Hepatocyte (in vitro differentiated cells): ENCODE results near the gene LILRA6. TPM values are rescaled to one million over a fixed set of nuclear protein-coding genes. Genes with fewer than 3 reads are reported as not detected.
"Not testable (repeated sequence)": the region's sequence is repeated elsewhere in the genome, so short reads cannot be mapped to it uniquely, and the experiment has no call there.

ENCODE experiments used
- DNase-seq: peaks from one replicate; pipeline ENCODE4 v3.0.0-alpha.2; 2016; ENCODE audit warnings: low spot score
- H2AFZ ChIP-seq: fragments of 200-600 bp; sonication (generic); 2 replicates; pipeline ENCODE4 v1.6.0; 2016; ENCODE audit warnings: antibody characterized with exemption, mild to moderate bottlenecking
- H3K27ac ChIP-seq: fragments of 200-600 bp; sonication (generic); 2 replicates; pipeline ENCODE4 v1.5.1; 2016; ENCODE audit warnings: mild to moderate bottlenecking
- H3K27me3 ChIP-seq: fragments of 200-600 bp; sonication (generic); 2 replicates; pipeline ENCODE4 v1.6.1; 2016
- H3K36me3 ChIP-seq: fragments of 200-600 bp; sonication (generic); replicated peaks from 2 replicates; pipeline ENCODE4 v1.5.1; 2016; ENCODE audit warnings: low read depth; ENCODE audit not compliant: insufficient read depth
- H3K4me1 ChIP-seq: fragments of 200-600 bp; sonication (generic); 2 replicates; pipeline ENCODE4 v1.5.1; 2016; ENCODE audit warnings: mild to moderate bottlenecking, moderate library complexity; ENCODE audit not compliant: insufficient read depth
- H3K4me2 ChIP-seq: fragments of 200-600 bp; sonication (generic); 2 replicates; pipeline ENCODE4 v1.6.0; 2016
- H3K4me3 ChIP-seq: fragments of 200-600 bp; sonication (generic); 2 replicates; pipeline ENCODE4 v1.5.1; 2016; ENCODE audit warnings: mild to moderate bottlenecking
- H3K79me2 ChIP-seq: fragments of 200-600 bp; sonication (generic); 2 replicates; pipeline ENCODE4 v1.6.0; 2017; ENCODE audit warnings: mild to moderate bottlenecking
- H3K9me2 ChIP-seq: fragments of 200-600 bp; sonication (generic); replicated peaks from 2 replicates; pipeline ENCODE4 v1.6.0; 2017; ENCODE audit warnings: mild to moderate bottlenecking; ENCODE audit not compliant: insufficient read depth
- H3K9me3 ChIP-seq: fragments of 200-600 bp; sonication (generic); 2 replicates; pipeline ENCODE4 v1.5.1; 2016; ENCODE audit warnings: low read depth, mild to moderate bottlenecking
- H4K20me1 ChIP-seq: fragments of 200-600 bp; sonication (generic); 2 replicates; pipeline ENCODE4 v1.6.0; 2016; ENCODE audit warnings: mild to moderate bottlenecking; ENCODE audit not compliant: insufficient read depth, poor library complexity, severe bottlenecking
- EZH2 ChIP-seq: fragments of 200-600 bp; sonication (generic); IDR thresholded peaks from 2 replicates; pipeline ENCODE4 v1.6.1; 2016; ENCODE audit warnings: antibody characterized with exemption, mild to moderate bottlenecking, borderline replicate concordance
- EZH2phosphoT487 ChIP-seq: fragments of 200-600 bp; sonication (generic); IDR thresholded peaks from one replicate; pipeline ENCODE4 v1.6.1; 2018; ENCODE audit warnings: antibody characterized with exemption, mild to moderate bottlenecking, low read depth, moderate library complexity; ENCODE audit not compliant: unreplicated experiment, severe bottlenecking
- WGBS: methylation state at CpG from one replicate; pipeline ENCODE4 v1.1.6; 2016; ENCODE audit warnings: low lambda C conversion rate; ENCODE audit errors: missing lambda C conversion rate; 5-methylcytosine and 5-hydroxymethylcytosine counted together
- polyA plus RNA-seq: library from polyadenylated mRNA; unstranded; fragments of >200 nt; fragmentation: Nextera tagmentation; extraction: Ambion mirVana; gene quantifications from 2 replicates; pipeline ENCODE4 v1.2.1, GENCODE V29; 2016
- total RNA-seq: library from RNA; depleted of rRNA; stranded (reverse); fragments of >200 nt; gene quantifications from 2 replicates; pipeline ENCODE4 v1.2.3, GENCODE V29; 2014
- TF ChIP-seq, protein P1 (sequence below): fragments of 200-600 bp; sonication (generic); IDR thresholded peaks from 2 replicates; pipeline ENCODE4 v1.5.1; 2016; ENCODE audit warnings: antibody characterized with exemption, mild to moderate bottlenecking; ENCODE audit not compliant: poor library complexity

LILRA6 gene
- total RNA-seq (0.28 TPM in 1 of 2 replicates, not detected in the other), polyA plus RNA-seq (0.13 and 0.36 TPM in 2 replicates)

DNA sequence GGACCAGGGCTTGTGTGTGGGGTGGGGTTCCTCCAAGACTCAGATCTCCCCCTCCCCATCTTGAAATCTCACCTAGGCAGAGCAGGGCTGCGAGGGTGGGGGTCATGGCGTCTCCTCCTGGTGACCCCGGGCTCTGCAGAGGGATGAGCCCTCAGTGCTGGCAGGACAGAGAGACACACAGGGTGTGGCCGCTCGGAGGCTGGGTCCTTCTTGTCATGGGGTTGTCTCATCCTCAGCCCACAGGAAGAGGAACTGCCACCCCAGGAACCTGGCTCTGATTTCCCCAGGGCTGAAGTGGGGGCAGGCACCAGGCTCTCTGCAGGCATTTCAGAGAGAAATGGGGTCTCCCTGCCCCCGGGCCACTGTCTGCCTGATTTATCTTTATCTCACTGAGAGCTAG is at the start of gene LILRA6:
Gene LILRA6, minus strand, starts transcription at position 145 of the 400 bp plus-strand sequence.
- peaks cover 10% of the 10 kb centered on the region for H3K27me3 ChIP-seq
- WGBS = 77% methylated on average over 6 of the region's 6 CpGs
- not testable (repeated sequence) for H3K9me2 ChIP-seq, H3K36me3 ChIP-seq, H2AFZ ChIP-seq, DNase-seq, H4K20me1 ChIP-seq, H3K4me1 ChIP-seq, H3K27ac ChIP-seq, H3K79me2 ChIP-seq, H3K4me2 ChIP-seq, H3K4me3 ChIP-seq, H3K9me3 ChIP-seq

DNA sequence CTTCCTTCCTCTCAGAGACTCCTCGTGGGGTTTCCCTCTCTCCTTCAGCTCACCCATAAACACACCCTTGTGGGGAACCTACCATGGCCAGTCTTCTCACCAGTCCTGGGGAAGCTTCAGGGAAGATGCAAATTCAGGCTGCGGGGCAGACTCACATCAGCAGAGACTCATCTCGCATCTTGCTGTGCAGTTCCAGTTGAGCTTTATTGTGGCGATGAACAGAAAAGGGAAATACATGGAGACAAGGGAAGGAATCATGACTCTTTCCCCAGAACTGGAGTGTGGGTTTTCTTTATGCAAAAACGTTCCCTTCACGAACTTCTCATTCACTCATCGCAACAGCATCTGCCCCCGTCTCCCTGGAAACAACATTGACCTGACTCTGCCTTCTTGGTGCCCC is 46.6 kb upstream of the LILRA6 start:
- not testable (repeated sequence) for H3K36me3 ChIP-seq, DNase-seq, H3K4me2 ChIP-seq, H3K27me3 ChIP-seq, H3K4me1 ChIP-seq, H3K4me3 ChIP-seq, H4K20me1 ChIP-seq, H3K79me2 ChIP-seq, H3K9me3 ChIP-seq, H2AFZ ChIP-seq, H3K9me2 ChIP-seq, H3K27ac ChIP-seq
- 51% methylated on average over 8 of the region's 8 CpGs for WGBS

DNA sequence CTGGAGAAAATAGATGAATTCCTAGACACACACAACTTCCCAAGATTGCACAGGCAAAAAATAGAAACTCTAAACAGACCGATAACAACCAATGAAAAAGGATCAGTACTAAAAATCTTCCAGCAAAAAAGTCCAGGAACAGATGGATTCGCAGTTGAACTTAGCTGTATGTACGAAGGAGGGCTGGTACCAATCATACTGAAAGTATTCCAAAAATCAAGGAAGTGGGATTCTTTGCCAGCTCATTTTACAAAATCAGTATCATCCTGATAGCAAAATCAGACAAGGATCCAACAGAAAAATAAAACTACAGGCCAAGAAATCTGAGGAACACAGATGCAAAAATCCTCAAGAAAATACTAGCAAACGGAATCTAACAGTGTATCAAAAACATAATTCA is 44.9 kb upstream of the LILRA6 start:
- no peak for DNase-seq
- Histone ChIP-seq H3K27ac (no peak overlapping the region), H2AFZ (no peak overlapping the region), H3K9me2 (no peaks in the 10 kb centered on the region), H3K9me3 (no peaks in the 10 kb centered on the region), H3K27me3 (no peaks in the 10 kb centered on the region), H3K79me2 (no peaks in the 10 kb centered on the region), H3K36me3 (no peaks in the 10 kb centered on the region), H3K4me3 (no peak overlapping the region), H3K4me1 (no peaks in the 10 kb centered on the region), H3K4me2 (no peak overlapping the region), H4K20me1 (no peaks in the 10 kb centered on the region)
- TF ChIP-seq EZH2 = no peak
- no peak for TF ChIP-seq EZH2phosphoT487
- TF ChIP-seq, protein P1, sequence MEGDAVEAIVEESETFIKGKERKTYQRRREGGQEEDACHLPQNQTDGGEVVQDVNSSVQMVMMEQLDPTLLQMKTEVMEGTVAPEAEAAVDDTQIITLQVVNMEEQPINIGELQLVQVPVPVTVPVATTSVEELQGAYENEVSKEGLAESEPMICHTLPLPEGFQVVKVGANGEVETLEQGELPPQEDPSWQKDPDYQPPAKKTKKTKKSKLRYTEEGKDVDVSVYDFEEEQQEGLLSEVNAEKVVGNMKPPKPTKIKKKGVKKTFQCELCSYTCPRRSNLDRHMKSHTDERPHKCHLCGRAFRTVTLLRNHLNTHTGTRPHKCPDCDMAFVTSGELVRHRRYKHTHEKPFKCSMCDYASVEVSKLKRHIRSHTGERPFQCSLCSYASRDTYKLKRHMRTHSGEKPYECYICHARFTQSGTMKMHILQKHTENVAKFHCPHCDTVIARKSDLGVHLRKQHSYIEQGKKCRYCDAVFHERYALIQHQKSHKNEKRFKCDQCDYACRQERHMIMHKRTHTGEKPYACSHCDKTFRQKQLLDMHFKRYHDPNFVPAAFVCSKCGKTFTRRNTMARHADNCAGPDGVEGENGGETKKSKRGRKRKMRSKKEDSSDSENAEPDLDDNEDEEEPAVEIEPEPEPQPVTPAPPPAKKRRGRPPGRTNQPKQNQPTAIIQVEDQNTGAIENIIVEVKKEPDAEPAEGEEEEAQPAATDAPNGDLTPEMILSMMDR = no peak
- 82% methylated on average over 4 of the region's 4 CpGs for WGBS

DNA sequence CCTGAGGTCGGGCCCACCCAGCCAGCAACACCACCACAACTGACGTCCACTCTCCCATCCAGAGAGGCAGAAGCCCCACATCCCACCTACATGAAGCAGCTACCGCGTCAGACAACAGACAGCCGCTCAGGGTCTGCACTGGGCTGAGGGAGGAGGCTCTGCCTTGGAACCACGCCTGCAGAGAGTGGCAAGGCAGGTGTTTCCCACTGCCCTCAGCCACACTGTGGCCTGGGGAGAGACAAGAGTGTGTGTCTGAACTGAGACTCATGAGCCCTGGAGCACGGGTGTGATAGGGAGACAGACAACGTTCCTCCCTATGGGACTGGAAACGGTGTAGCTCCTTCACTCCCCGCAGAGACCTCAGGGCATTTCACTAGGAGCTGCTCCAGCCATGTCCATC is 43.7 kb upstream of the LILRA6 start:
- DNase-seq, H3K4me3 ChIP-seq, H2AFZ ChIP-seq, H3K4me1 ChIP-seq, H3K9me3 ChIP-seq, H3K79me2 ChIP-seq, H4K20me1 ChIP-seq, H3K27ac ChIP-seq, H3K36me3 ChIP-seq, H3K9me2 ChIP-seq, H3K27me3 ChIP-seq, H3K4me2 ChIP-seq: not testable (repeated sequence)
- WGBS = 65% methylated on average over 5 of the region's 10 CpGs

DNA sequence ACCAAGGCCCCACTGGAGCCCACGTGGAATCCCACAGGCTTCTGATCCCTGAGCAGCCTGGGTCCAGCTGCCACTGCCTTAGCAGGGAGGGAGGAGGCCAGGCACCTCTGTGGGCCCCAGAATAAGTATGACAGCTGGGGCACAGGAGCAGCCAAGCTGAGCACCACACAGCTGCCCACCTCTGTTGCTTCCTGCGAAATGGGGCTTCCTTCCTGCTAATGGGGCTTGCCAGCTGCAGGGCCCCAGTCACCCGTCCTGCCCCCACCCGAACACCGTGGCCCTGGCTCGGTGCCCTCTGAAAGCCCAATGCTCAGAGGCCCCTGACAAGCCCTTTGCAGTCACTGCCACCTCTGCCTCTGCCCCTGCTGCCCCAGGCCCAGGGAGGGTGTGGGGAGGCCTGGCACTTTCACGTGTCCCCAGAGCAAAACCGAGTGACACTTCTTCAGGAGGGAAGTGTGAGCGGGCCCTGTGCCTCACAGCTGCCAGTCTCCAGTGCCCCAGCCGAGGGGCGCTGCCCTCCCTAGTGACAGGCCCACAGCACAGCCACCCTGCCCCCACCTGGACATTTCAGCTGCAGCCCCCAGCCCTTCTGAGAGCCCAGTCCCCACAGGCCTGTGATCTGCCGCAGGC is 43.0 kb upstream of the LILRA6 start:
- not testable (repeated sequence) for H2AFZ ChIP-seq, H3K36me3 ChIP-seq, H3K9me3 ChIP-seq, H3K27me3 ChIP-seq, H3K9me2 ChIP-seq, H3K79me2 ChIP-seq, H3K4me3 ChIP-seq, H4K20me1 ChIP-seq, H3K4me2 ChIP-seq, DNase-seq, H3K4me1 ChIP-seq, H3K27ac ChIP-seq
- WGBS = 83% methylated on average over 12 of the region's 12 CpGs
